ENCODE results near the gene SLC25A36.

GRCh38 chr3:140955645-140956044 is 14.0 kb downstream of the SLC25A36 start:
- TF ChIP-seq, protein P1, sequence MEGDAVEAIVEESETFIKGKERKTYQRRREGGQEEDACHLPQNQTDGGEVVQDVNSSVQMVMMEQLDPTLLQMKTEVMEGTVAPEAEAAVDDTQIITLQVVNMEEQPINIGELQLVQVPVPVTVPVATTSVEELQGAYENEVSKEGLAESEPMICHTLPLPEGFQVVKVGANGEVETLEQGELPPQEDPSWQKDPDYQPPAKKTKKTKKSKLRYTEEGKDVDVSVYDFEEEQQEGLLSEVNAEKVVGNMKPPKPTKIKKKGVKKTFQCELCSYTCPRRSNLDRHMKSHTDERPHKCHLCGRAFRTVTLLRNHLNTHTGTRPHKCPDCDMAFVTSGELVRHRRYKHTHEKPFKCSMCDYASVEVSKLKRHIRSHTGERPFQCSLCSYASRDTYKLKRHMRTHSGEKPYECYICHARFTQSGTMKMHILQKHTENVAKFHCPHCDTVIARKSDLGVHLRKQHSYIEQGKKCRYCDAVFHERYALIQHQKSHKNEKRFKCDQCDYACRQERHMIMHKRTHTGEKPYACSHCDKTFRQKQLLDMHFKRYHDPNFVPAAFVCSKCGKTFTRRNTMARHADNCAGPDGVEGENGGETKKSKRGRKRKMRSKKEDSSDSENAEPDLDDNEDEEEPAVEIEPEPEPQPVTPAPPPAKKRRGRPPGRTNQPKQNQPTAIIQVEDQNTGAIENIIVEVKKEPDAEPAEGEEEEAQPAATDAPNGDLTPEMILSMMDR (IDR thresholded peaks at IDR 0.05): no peak
- TF ChIP-seq TAF1 (IDR thresholded peaks at IDR 0.05; ENCODE audit: borderline replicate concordance, low read depth, low read length) (no peak), SIN3A (IDR thresholded peaks at IDR 0.05; ENCODE audit: borderline replicate concordance, low read depth, low read length) (no peak), MEF2A (IDR thresholded peaks at IDR 0.05; ENCODE audit: borderline replicate concordance, low read depth) (no peak), EZH2phosphoT487 (IDR thresholded peaks at IDR 0.05; ENCODE audit: borderline replicate concordance, low read depth) (no peak)
- TF ChIP-seq, protein P2, sequence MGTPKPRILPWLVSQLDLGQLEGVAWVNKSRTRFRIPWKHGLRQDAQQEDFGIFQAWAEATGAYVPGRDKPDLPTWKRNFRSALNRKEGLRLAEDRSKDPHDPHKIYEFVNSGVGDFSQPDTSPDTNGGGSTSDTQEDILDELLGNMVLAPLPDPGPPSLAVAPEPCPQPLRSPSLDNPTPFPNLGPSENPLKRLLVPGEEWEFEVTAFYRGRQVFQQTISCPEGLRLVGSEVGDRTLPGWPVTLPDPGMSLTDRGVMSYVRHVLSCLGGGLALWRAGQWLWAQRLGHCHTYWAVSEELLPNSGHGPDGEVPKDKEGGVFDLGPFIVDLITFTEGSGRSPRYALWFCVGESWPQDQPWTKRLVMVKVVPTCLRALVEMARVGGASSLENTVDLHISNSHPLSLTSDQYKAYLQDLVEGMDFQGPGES (IDR thresholded peaks at IDR 0.05; ENCODE audit: low read depth, low read length): no peak
- TF ChIP-seq, protein P3, sequence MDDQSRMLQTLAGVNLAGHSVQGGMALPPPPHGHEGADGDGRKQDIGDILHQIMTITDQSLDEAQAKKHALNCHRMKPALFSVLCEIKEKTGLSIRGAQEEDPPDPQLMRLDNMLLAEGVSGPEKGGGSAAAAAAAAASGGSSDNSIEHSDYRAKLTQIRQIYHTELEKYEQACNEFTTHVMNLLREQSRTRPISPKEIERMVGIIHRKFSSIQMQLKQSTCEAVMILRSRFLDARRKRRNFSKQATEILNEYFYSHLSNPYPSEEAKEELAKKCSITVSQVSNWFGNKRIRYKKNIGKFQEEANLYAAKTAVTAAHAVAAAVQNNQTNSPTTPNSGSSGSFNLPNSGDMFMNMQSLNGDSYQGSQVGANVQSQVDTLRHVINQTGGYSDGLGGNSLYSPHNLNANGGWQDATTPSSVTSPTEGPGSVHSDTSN (IDR thresholded peaks at IDR 0.05): no peak

Data from SK-N-SH (cell line).